HepG2 (cell line): ENCODE results near the gene ZNF8. TPM values are rescaled to one million over a fixed set of nuclear protein-coding genes. Genes with fewer than 3 reads are reported as not detected.

ENCODE experiments used
- CBX2 ChIP-seq, 2 experiments: fragments of 200-600 bp in 1 of 2; sonication (generic); formaldehyde crosslinking in 1 of 2; IDR thresholded peaks; 2 replicates each; pipeline versions ENCODE4 v1.7.0 to v1.8.1; 2018 to 2022; ENCODE audit warnings: low read depth in 2 of 2, low read length in 1 of 2, mild to moderate bottlenecking in 1 of 2, missing genetic modification reagents in 1 of 2
- DR1 ChIP-seq: sonication (generic); formaldehyde crosslinking; IDR thresholded peaks from 2 replicates; pipeline ENCODE4 v1.8.0; 2021; ENCODE audit warnings: mild to moderate bottlenecking, missing genetic modification reagents, inconsistent platforms
- DRAP1 ChIP-seq: IDR thresholded peaks from 2 replicates; pipeline ENCODE4 v1.6.1; 2016; ENCODE audit warnings: missing genetic modification reagents, missing compliant biosample characterization
- HNF4G ChIP-seq, 2 experiments: sonication (generic) in 1 of 2; formaldehyde crosslinking in 1 of 2; IDR thresholded peaks; 2 replicates each; pipeline versions ENCODE4 v1.4.0 to v1.6.1; 2011 to 2020; ENCODE audit warnings: borderline replicate concordance in 2 of 2, low read depth in 2 of 2, mild to moderate bottlenecking in 2 of 2, low read length in 1 of 2, missing genetic modification reagents in 1 of 2, moderate library complexity in 1 of 2
- JARID2 ChIP-seq: sonication (generic); formaldehyde crosslinking; IDR thresholded peaks from 2 replicates; pipeline ENCODE4 v1.8.1; 2023; ENCODE audit warnings: missing genetic modification reagents, inconsistent platforms; ENCODE audit not compliant: insufficient replicate concordance
- MEF2D ChIP-seq: sonication (generic); formaldehyde crosslinking; IDR thresholded peaks from 2 replicates; pipeline ENCODE4 v1.5.1; 2020; ENCODE audit warnings: mild to moderate bottlenecking, missing genetic modification reagents
- MNT ChIP-seq: fragments of 450-650 bp; IDR thresholded peaks from 2 replicates; pipeline ENCODE4 v1.6.1; 2016
- MTA3 ChIP-seq: sonication (generic); formaldehyde crosslinking; IDR thresholded peaks from 2 replicates; pipeline ENCODE4 v1.4.0; 2020; ENCODE audit warnings: missing genetic modification reagents
- MTF2 ChIP-seq: sonication (generic); formaldehyde crosslinking; IDR thresholded peaks from 2 replicates; pipeline ENCODE4 v1.5.0; 2020; ENCODE audit warnings: missing genetic modification reagents, borderline replicate concordance
- PITX1 ChIP-seq: sonication (generic); formaldehyde crosslinking; IDR thresholded peaks from 2 replicates; pipeline ENCODE4 v1.5.1; 2020; ENCODE audit warnings: mild to moderate bottlenecking, missing genetic modification reagents
- RFX3 ChIP-seq: IDR thresholded peaks from 2 replicates; pipeline ENCODE4 v1.6.1; 2016; ENCODE audit warnings: missing biosample characterization, missing genetic modification reagents
- RXRA ChIP-seq: sonication (generic); formaldehyde crosslinking; IDR thresholded peaks from 2 replicates; pipeline ENCODE4 v1.5.1; 2020; ENCODE audit warnings: missing genetic modification reagents
- SCMH1 ChIP-seq: sonication (generic); formaldehyde crosslinking; IDR thresholded peaks from 2 replicates; pipeline ENCODE4 v1.9.0; 2021; ENCODE audit warnings: missing genetic modification reagents, mild to moderate bottlenecking, borderline replicate concordance
- SNRNP70 ChIP-seq: fragments of 200-400 bp; formaldehyde crosslinking; IDR thresholded peaks from 2 replicates; pipeline ENCODE4 v1.6.1; 2017; ENCODE audit warnings: mild to moderate bottlenecking, low read depth, low read length, moderate library complexity
- SRSF1 ChIP-seq: fragments of 200-400 bp; formaldehyde crosslinking; optimal IDR thresholded peaks from 2 replicates; pipeline ENCODE3; 2017; ENCODE audit warnings: mild to moderate bottlenecking, low read depth, low read length, moderate library complexity
- SRY ChIP-seq: sonication (generic); formaldehyde crosslinking; IDR thresholded peaks from 2 replicates; pipeline ENCODE4 v1.8.0; 2022; ENCODE audit warnings: mild to moderate bottlenecking, missing genetic modification reagents
- TAF15 ChIP-seq: fragments of 200-400 bp; formaldehyde crosslinking; IDR thresholded peaks from one replicate; pipeline ENCODE4 v1.6.1; 2018; ENCODE audit warnings: mild to moderate bottlenecking, low read depth, low read length; ENCODE audit not compliant: poor library complexity, severe bottlenecking
- TBP ChIP-seq: sonication (generic); formaldehyde crosslinking; IDR thresholded peaks from 2 replicates; pipeline ENCODE4 v1.5.0; 2020; ENCODE audit warnings: missing genetic modification reagents
- THAP11 ChIP-seq: IDR thresholded peaks from 2 replicates; pipeline ENCODE4 v1.6.1; 2016; ENCODE audit warnings: missing biosample characterization, missing genetic modification reagents
- ZBTB14 ChIP-seq: sonication (generic); formaldehyde crosslinking; IDR thresholded peaks from 2 replicates; pipeline ENCODE4 v1.4.0; 2020; ENCODE audit warnings: missing genetic modification reagents
- ZNF143 ChIP-seq: sonication (generic); formaldehyde crosslinking; IDR thresholded peaks from 2 replicates; pipeline ENCODE4 v1.4.0; 2020; ENCODE audit warnings: missing genetic modification reagents
- ZNF484 ChIP-seq: sonication (generic); formaldehyde crosslinking; IDR thresholded peaks from 2 replicates; pipeline ENCODE4 v1.5.1; 2020; ENCODE audit warnings: mild to moderate bottlenecking, low read depth, missing genetic modification reagents, borderline replicate concordance
- ZNF615 ChIP-seq: sonication (generic); formaldehyde crosslinking; IDR thresholded peaks from 2 replicates; pipeline ENCODE4 v1.5.0; 2020; ENCODE audit warnings: mild to moderate bottlenecking, missing genetic modification reagents, borderline replicate concordance
- ZNF674 ChIP-seq: sonication (generic); formaldehyde crosslinking; IDR thresholded peaks from 2 replicates; pipeline ENCODE4 v1.5.0; 2020; ENCODE audit warnings: low read depth, mild to moderate bottlenecking, missing genetic modification reagents
- ZZZ3 ChIP-seq: sonication (generic); formaldehyde crosslinking; IDR thresholded peaks from 2 replicates; pipeline ENCODE4 v1.4.0; 2020; ENCODE audit warnings: missing genetic modification reagents, mild to moderate bottlenecking, borderline replicate concordance
- polyA plus RNA-seq, 8 experiments: library from polyadenylated mRNA; depleted of rRNA in 3 of 8; stranded (reverse) in 7 of 8; unstranded in 1 of 8; fragments of >200 nt; fragmentation: Illumina TruSeq in 4 of 8; extraction: Trizol in 4 of 8; gene quantifications; 2 replicates each; pipeline versions ENCODE4 v1.2.1 to v1.2.3, GENCODE V29; 2011 to 2016; ENCODE audit warnings: low read depth in 4 of 8, missing spikeins in 1 of 8, mixed read lengths in 1 of 8; ENCODE audit not compliant: insufficient read depth in 1 of 8
- total RNA-seq, 5 experiments: library from RNA; depleted of rRNA; stranded (reverse); fragments of >200 nt; fragmentation: Illumina TruSeq; extraction: Trizol; gene quantifications; 2 replicates each; pipeline ENCODE4 v1.2.3, GENCODE V29; 2016; ENCODE audit warnings: low read depth in 1 of 5

ZNF8 gene
- total and polyA plus RNA-seq, 2 of the 13 experiments (the other 11 are each of a cell fraction or from before 2014, with no cell fraction given) = 3.1 to 3.3 TPM

- peak; percentile 93; the same call in 1 of the 2 replicates for TF ChIP-seq ZNF674 (CRISPR knock-in tag)
- TF ChIP-seq MNT = peak; percentile 3; the same call in 1 of the 2 replicates
- TF ChIP-seq ZBTB14 = peak; percentile 41; the same call in 1 of the 2 replicates
- no peak for TF ChIP-seq SCMH1 (CRISPR knock-in tag)
- no peak for TF ChIP-seq MTA3 (CRISPR knock-in tag)
- peak; percentile 97 for TF ChIP-seq SRY (CRISPR knock-in tag)
- TF ChIP-seq SRSF1 = no peak
- no peak for TF ChIP-seq SNRNP70
- peak; percentile 82; the same call in 1 of the 2 replicates for TF ChIP-seq ZZZ3 (CRISPR knock-in tag)
- peak; percentile 98 for TF ChIP-seq THAP11
- TF ChIP-seq MTF2 = peak; percentile 95
- TF ChIP-seq ZNF143 (CRISPR knock-in tag) = peak; percentile 96
- peak; percentile 62 for TF ChIP-seq DRAP1 (CRISPR knock-in tag)
- TF ChIP-seq PITX1 (CRISPR knock-in tag) = peak; percentile 57; the same call in 1 of the 2 replicates
- no peak for TF ChIP-seq ZNF615 (CRISPR knock-in tag)
- peak; percentile 82; the same call in 1 of the 2 replicates for TF ChIP-seq MEF2D (CRISPR knock-in tag)
- no peak for TF ChIP-seq HNF4G (IDR thresholded peaks at IDR 0.05; ENCODE audit: borderline replicate concordance, low read depth, low read length)
- peak; percentile 78 for TF ChIP-seq HNF4G (CRISPR knock-in tag; IDR thresholded peaks at IDR 0.05; ENCODE audit: borderline replicate concordance, low read depth)
- peak; percentile 37; the same call in 1 of the 2 replicates for TF ChIP-seq RXRA (CRISPR knock-in tag)
- TF ChIP-seq CBX2 (IDR thresholded peaks at IDR 0.05; ENCODE audit: low read depth, low read length) = no peak
- TF ChIP-seq CBX2 (CRISPR knock-in tag; IDR thresholded peaks at IDR 0.05; ENCODE audit: low read depth) = no peak
- TF ChIP-seq RFX3 = 0 out of 2 replicates have a peak, but pooled peaks have one; percentile 20
- no peak for TF ChIP-seq JARID2 (CRISPR knock-in tag)
- TF ChIP-seq ZNF484 (CRISPR knock-in tag) = no peak
- 0 out of 2 replicates have a peak, but pooled peaks have one; percentile 76 for TF ChIP-seq TBP (CRISPR knock-in tag)
- TF ChIP-seq DR1 (CRISPR knock-in tag) = peak; percentile 87
- TF ChIP-seq TAF15 = no peak
Measured at GRCh38 chr19:58326914-58327726, 48.4 kb downstream of the ZNF8 start, which contains the start of gene ZSCAN22 (continued).
